Mucosa of rectum (tissue), 2 donors: ENCODE data around the gene MACROD2.
"Not testable (repeated sequence)": the region's sequence is repeated elsewhere in the genome, so short reads cannot be mapped to it uniquely, and the experiment has no call there.

ENCODE experiments used
- H3K27ac ChIP-seq, 2 donors: one replicate each; pipeline ENCODE4 v1.7.0; 2013; ENCODE audit warnings: inconsistent platforms in 2 of 2, low read depth in 2 of 2, low read length in 2 of 2
- H3K27me3 ChIP-seq, 2 donors: one replicate each; pipeline ENCODE4 v1.7.0; 2013; ENCODE audit warnings: low read length in 2 of 2; ENCODE audit not compliant: control insufficient read depth in 2 of 2, insufficient read depth in 2 of 2
- H3K36me3 ChIP-seq, 2 donors: one replicate each; pipeline ENCODE4 v1.7.0; 2013; ENCODE audit warnings: low read length in 2 of 2; ENCODE audit not compliant: control insufficient read depth in 2 of 2, insufficient read depth in 2 of 2
- H3K4me1 ChIP-seq, 2 donors: one replicate each; pipeline ENCODE4 v1.7.0; 2013; ENCODE audit warnings: low read length in 2 of 2, mild to moderate bottlenecking in 1 of 2; ENCODE audit not compliant: control insufficient read depth in 2 of 2, insufficient read depth in 2 of 2
- H3K4me3 ChIP-seq, 2 donors: one replicate each; pipeline ENCODE4 v1.7.0; 2013; ENCODE audit warnings: low read length in 2 of 2
- H3K9ac ChIP-seq, 2 donors: one replicate each; pipeline ENCODE4 v1.7.0; 2013; ENCODE audit warnings: low read length in 2 of 2, low read depth in 1 of 2, mild to moderate bottlenecking in 1 of 2
- H3K9me3 ChIP-seq, 2 donors: one replicate each; pipeline ENCODE4 v1.7.0; 2013; ENCODE audit warnings: low read length in 2 of 2; ENCODE audit not compliant: control insufficient read depth in 2 of 2
- donor health status: healthy.
- donor health status: Normal muscosa, but diverticular disease.

Gene MACROD2

DNA sequence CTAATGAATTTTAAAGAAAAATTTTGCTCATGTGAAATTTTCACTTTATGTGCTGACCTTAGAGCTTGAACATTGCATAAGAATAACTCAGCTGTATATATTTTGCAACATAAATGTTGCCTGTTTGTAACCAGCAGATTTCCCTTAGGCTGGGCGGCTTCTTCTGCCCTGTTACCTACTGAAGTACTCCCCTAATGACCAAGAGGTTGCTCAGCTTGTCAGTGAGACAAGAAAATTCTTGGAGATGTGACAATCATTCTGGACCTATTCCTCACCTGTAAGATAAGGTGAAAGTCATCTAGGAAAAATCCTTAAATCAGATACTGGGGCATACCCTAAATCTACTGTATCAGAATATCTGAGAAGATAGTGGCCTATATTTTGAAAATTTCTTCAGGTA, 1516.2 kb downstream of the MACROD2 start:
- no peak overlapping the region for H3K27ac ChIP-seq

GRCh38 chr20:15512916-15513315, 1517.6 kb downstream of the MACROD2 start:
- Histone ChIP-seq H3K36me3 (no peaks in the 10 kb centered on the region), H3K27me3 (no peaks in the 10 kb centered on the region), H3K4me1 (no peaks in the 10 kb centered on the region), H3K4me3 (no peak overlapping the region), H3K27ac (no peak overlapping the region), H3K9me3 (no peaks in the 10 kb centered on the region), H3K9ac (no peak overlapping the region)

More for the DNA sequence above, 1516.2 kb downstream of the MACROD2 start:
- H3K4me1 ChIP-seq: no peaks in the 10 kb centered on the region
- no peak overlapping the region for H3K4me3 ChIP-seq
- H3K36me3 ChIP-seq: no peaks in the 10 kb centered on the region
- H3K27me3 ChIP-seq: no peaks in the 10 kb centered on the region
- H3K9me3 ChIP-seq: no peaks in the 10 kb centered on the region
- no peak overlapping the region for H3K9ac ChIP-seq

DNA sequence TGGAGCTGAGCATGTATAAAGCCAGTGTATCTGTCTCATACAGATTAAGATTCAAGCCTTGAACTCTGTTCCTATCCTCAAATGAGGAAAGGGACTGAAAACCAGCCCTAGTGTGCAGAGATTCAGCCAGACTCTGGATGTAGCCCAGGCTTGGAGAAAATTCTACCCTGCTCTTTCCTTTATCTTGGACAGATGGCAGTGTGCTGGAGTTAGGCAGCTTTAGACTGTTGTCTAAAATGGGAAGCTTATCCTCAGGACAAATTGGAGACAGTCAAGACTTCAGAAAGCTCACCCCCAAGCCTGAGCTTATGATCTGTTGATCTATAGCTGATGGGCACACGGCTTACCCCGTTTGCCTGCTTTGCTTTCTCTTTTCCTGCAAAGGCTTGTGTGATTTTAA, 1520.4 kb downstream of the MACROD2 start:
- Histone ChIP-seq H3K4me1 (no peaks in the 10 kb centered on the region), H3K9ac (no peak overlapping the region), H3K27me3 (no peaks in the 10 kb centered on the region), H3K9me3 (no peaks in the 10 kb centered on the region), H3K27ac (no peak overlapping the region), H3K4me3 (no peak overlapping the region), H3K36me3 (no peaks in the 10 kb centered on the region)

DNA sequence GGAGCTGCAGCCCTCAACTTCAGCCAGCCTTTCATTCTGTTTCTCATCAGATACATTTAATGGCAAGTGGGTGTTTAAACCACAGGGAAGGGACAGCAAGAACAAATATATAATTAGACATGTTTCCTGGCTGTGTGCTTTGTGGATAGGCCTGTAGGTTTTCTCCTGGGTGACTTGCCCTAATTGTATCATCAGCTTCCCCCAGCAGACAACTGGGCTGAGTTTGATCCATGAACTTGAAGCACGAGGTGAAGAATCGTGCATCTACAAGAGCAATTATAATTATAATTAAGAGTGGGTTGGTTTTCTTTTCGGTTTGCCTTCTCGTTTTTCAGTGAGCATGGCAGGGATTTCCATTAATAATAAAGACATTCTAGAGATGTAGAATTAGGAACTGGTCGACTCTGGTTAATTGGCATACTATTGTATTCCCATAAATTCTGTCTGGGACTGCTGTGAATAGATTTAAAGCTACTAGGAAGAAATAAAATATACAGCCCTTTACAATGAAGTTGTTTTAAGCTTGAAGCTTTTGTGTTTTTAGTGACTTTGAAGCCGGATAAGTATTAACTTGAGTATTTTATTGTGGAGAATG, 1525.7 kb downstream of the MACROD2 start:
- Histone ChIP-seq H3K9me3 (no peaks in the 10 kb centered on the region), H3K36me3 (no peaks in the 10 kb centered on the region), H3K9ac (no peak overlapping the region), H3K27ac (no peak overlapping the region), H3K4me3 (no peak overlapping the region), H3K27me3 (no peaks in the 10 kb centered on the region), H3K4me1 (no peaks in the 10 kb centered on the region)

- no peaks in the 10 kb centered on the region for H3K27me3 ChIP-seq
- no peaks in the 10 kb centered on the region for H3K9me3 ChIP-seq
- H3K36me3 ChIP-seq: no peaks in the 10 kb centered on the region
- H3K27ac ChIP-seq: no peak overlapping the region
- no peak overlapping the region for H3K9ac ChIP-seq
- no peaks in the 10 kb centered on the region for H3K4me1 ChIP-seq
- no peak overlapping the region for H3K4me3 ChIP-seq
These were observed 1528.1 kb downstream of the MACROD2 start for GRCh38 chr20:15523400-15523799.

- Histone ChIP-seq H3K36me3 (no peaks in the 10 kb centered on the region), H3K9me3 (no peaks in the 10 kb centered on the region), H3K9ac (no peak overlapping the region), H3K4me3 (no peak overlapping the region), H3K27me3 (no peaks in the 10 kb centered on the region), H3K4me1 (no peaks in the 10 kb centered on the region), H3K27ac (no peak overlapping the region)
These were observed 1533.2 kb downstream of the MACROD2 start for GRCh38 chr20:15528391-15529111.

- no peaks in the 10 kb centered on the region for H3K27me3 ChIP-seq
- no peaks in the 10 kb centered on the region for H3K9me3 ChIP-seq
- no peak overlapping the region for H3K27ac ChIP-seq
- no peaks in the 10 kb centered on the region for H3K4me1 ChIP-seq
- H3K36me3 ChIP-seq: no peaks in the 10 kb centered on the region
- no peak overlapping the region for H3K9ac ChIP-seq
- H3K4me3 ChIP-seq: no peak overlapping the region
These were observed 1540.5 kb downstream of the MACROD2 start for GRCh38 chr20:15535863-15536262.

- H3K27me3 ChIP-seq, H3K4me1 ChIP-seq, H3K4me3 ChIP-seq, H3K36me3 ChIP-seq, H3K9me3 ChIP-seq, H3K9ac ChIP-seq, H3K27ac ChIP-seq: not testable (repeated sequence)
These were observed 1541.9 kb downstream of the MACROD2 start for GRCh38 chr20:15537200-15537599.

GRCh38 chr20:15542655-15543054, 1547.3 kb downstream of the MACROD2 start:
- Histone ChIP-seq H3K27me3 (no peaks in the 10 kb centered on the region), H3K27ac (no peak overlapping the region), H3K4me1 (no peaks in the 10 kb centered on the region), H3K36me3 (no peaks in the 10 kb centered on the region), H3K9me3 (no peaks in the 10 kb centered on the region), H3K9ac (no peak overlapping the region), H3K4me3 (no peak overlapping the region)

- Histone ChIP-seq H3K4me3 (no peak overlapping the region), H3K36me3 (no peaks in the 10 kb centered on the region), H3K9me3 (no peaks in the 10 kb centered on the region), H3K9ac (no peak overlapping the region), H3K27me3 (no peaks in the 10 kb centered on the region), H3K27ac (no peak overlapping the region), H3K4me1 (no peaks in the 10 kb centered on the region)
These were observed 1549.4 kb downstream of the MACROD2 start for GRCh38 chr20:15544742-15545141.
